ENCODE results near the gene STRADA. TPM values are rescaled to one million over a fixed set of nuclear protein-coding genes. Genes with fewer than 3 reads are reported as not detected.
A peak's percentile ranks its signal among the peaks of the same experiment; 100 is the strongest.

The STRADA gene
- total and polyA plus RNA-seq, 10 of the 15 experiments (the other 5 are each of a cell fraction or from before 2014, with no cell fraction given): 13.3 to 54.1 (median 44.0) TPM

DNA sequence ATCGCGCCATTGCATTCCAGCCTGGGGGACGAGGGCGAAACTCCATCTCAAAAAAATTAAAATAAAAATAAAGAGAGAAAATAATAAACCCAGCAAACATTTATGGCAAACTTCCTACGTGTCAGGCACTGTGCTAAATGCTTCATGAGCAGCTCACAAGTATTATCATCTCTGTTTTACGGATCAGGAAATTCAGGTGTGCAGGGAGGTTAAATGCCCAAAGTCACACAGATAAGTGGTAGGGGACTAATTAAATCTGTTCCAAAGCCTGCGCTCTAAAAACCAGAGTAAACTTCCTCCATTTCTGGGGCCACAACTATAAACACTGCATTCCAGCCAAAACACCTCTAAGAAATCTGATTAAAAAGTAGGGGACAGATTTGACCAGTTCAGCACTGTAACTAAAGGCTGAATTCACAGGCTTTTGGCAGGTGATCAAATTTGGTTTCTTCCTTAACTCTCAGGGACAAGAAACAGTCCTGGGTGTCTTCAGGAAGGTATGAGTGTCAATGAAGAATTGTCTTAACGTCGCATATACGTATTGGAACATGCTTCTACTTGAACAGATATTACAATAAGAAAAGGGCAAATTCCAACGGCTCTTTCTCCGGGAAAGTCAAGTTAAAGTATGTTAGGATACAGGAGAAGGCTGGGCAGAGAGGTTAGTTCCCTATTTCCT, 996 bp downstream of the STRADA start:
- ATAC-seq: no peak; the same call in 2 of the 3 replicates
- peak overlapping the region; percentile 97 for H3K9ac ChIP-seq (ENCODE audit: control insufficient read depth, insufficient read depth, low read length)
- H3K4me3 ChIP-seq: peak overlapping the region; percentile 96
- SMC1A ChIA-PET (ENCODE audit: uncharacterized antibody, unreplicated experiment): interaction anchor here (1.0 to 1.8 kb wide), 7 partner anchors 8 to 43 kb away, joined by 3 to 6 read pairs (median 4); no protein-coding TSS in a partner anchor
- TF ChIP-seq, protein P1, sequence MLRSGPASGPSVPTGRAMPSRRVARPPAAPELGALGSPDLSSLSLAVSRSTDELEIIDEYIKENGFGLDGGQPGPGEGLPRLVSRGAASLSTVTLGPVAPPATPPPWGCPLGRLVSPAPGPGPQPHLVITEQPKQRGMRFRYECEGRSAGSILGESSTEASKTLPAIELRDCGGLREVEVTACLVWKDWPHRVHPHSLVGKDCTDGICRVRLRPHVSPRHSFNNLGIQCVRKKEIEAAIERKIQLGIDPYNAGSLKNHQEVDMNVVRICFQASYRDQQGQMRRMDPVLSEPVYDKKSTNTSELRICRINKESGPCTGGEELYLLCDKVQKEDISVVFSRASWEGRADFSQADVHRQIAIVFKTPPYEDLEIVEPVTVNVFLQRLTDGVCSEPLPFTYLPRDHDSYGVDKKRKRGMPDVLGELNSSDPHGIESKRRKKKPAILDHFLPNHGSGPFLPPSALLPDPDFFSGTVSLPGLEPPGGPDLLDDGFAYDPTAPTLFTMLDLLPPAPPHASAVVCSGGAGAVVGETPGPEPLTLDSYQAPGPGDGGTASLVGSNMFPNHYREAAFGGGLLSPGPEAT (IDR thresholded peaks at IDR 0.05; ENCODE audit: low read depth): 0 out of 2 replicates have a peak, but pooled peaks have one; percentile 11
- no peak for TF ChIP-seq NFYA (IDR thresholded peaks at IDR 0.05; ENCODE audit: borderline replicate concordance, low read depth, low read length)
- no peak for DNase-seq (ENCODE audit: low read depth, low spot score)
- peaks cover 11% of the 10 kb centered on the region for H3K4me1 ChIP-seq (ENCODE audit: control insufficient read depth, insufficient read depth, low read length)
- intact Hi-C loops (cut with micrococcal nuclease; ENCODE audit: unreplicated experiment) (loop anchor here (1.0 to 2.0 kb wide), 3 partner anchors 33 to 102 kb away; partner anchors contain the start of genes CCDC47 and SMARCD2), in situ Hi-C loops (cut with MboI) (no loop called here)
- H3K9me3 ChIP-seq (replicated peaks; ENCODE audit: control insufficient read depth, insufficient read depth, low read length): no peaks in the 10 kb centered on the region
- FAIRE-seq: peak; percentile 52
- H3K27me3 ChIP-seq (replicated peaks in 1 of 2; ENCODE audit: control insufficient read depth in 2 of 2, insufficient read depth in 2 of 2, low read length in 1 of 2): no peaks in the 10 kb centered on the region
- peak overlapping the region; percentile 97 for H3K27ac ChIP-seq (ENCODE audit: control insufficient read depth, insufficient read depth)
- RAD21 ChIA-PET (ENCODE audit: unreplicated experiment): interaction anchor here (0.6 to 1.6 kb wide), 8 partner anchors 33 to 139 kb away, joined by 3 to 6 read pairs (median 3); partner anchors contain the start of genes CCDC47, DDX42 and TACO1
- peak overlapping the region; percentile 84 for H3K4me2 ChIP-seq (ENCODE audit: control insufficient read depth, insufficient read depth)
- H3K79me2 ChIP-seq (ENCODE audit: control insufficient read depth, insufficient read depth, low read length): peaks cover 21% of the 10 kb centered on the region
- CTCF ChIA-PET: interaction anchor here (0.7 to 2.0 kb wide), 3 partner anchors 30 to 43 kb away, joined by 3 to 11 read pairs (median 3); no protein-coding TSS in a partner anchor
- H2AFZ ChIP-seq (ENCODE audit: control insufficient read depth, low read depth, low read length): peak overlapping the region; percentile 80
- POLR2A ChIA-PET: interaction anchor here (0.6 to 3.2 kb wide), 15 partner anchors 13 to 190 kb away, joined by 3 to 49 read pairs (median 4); partner anchors contain the start of genes CCDC47, DDX42 and LIMD2
- 31% methylated on average over 12 of the region's 12 CpGs for WGBS (ENCODE audit: insufficient coverage, insufficient replicate concordance, low lambda C conversion rate, missing lambda C conversion rate)
- H3K36me3 ChIP-seq (ENCODE audit: control insufficient read depth in 2 of 2, insufficient read depth in 2 of 2, low read length in 1 of 2): peaks cover under 1 to 2% of the 10 kb centered on the region in 2 experiments; a peak in 2 of 4 replicates
- H4K20me1 ChIP-seq (ENCODE audit: control insufficient read depth, insufficient read depth): no peaks in the 10 kb centered on the region
- TSS peak; percentile 76 for BruUV-seq (replicated peaks)
